Measurements from ENCODE around the gene GALNS. TPM values are rescaled to one million over a fixed set of nuclear protein-coding genes. Genes with fewer than 3 reads are reported as not detected.

Gene GALNS, protein sequence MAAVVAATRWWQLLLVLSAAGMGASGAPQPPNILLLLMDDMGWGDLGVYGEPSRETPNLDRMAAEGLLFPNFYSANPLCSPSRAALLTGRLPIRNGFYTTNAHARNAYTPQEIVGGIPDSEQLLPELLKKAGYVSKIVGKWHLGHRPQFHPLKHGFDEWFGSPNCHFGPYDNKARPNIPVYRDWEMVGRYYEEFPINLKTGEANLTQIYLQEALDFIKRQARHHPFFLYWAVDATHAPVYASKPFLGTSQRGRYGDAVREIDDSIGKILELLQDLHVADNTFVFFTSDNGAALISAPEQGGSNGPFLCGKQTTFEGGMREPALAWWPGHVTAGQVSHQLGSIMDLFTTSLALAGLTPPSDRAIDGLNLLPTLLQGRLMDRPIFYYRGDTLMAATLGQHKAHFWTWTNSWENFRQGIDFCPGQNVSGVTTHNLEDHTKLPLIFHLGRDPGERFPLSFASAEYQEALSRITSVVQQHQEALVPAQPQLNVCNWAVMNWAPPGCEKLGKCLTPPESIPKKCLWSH
- total RNA-seq: 28.5 and 55.0 TPM in 2 replicates

DNA sequence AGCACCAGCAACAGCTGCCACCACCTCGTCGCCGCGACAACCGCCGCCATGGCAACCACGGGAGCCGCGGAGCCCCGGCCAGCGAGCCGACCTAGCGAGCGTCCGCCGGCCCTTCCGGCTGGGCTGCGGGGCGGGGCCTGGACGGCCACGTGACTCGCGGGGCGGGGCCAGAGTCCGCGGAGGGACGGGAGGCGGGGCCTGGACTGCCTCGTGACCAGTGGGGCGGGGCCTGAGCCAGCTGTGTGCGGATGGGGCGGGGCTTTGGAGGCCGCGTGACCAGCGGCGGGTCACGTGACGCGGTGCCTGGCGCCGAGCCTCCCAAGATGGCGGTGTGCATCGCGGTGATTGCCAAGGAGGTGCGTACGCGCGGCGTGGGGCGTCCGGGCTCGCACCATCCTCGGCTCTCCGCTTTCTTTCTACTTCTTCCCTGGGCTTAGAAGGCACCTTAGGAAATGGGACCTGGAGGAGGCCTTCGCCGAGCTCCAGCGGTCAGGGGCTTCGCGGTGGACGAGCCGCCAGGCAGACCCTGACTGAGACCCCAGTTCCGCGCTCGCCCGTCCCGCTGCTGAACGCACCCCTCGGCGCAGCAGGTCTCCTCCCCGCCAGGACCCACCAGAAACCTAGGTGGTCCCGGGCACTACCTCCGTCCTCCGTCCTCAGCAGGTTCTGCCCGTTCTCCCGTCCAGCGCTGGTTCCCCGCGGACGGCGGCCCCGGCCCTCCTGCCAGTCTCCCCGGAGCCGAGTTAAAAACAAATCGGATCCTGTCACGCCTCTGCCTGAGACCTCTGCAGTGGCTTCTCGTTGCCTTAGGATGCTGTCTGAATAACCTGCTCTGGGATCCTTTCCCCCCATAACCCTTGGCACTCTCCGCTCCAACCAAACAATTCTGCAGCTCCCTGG lies at the start of gene GALNS, which contains the start of gene TRAPPC2L:
GALNS (minus strand) TSS at position 120 of the 900 bp plus-strand sequence; CDS start at position 50, 70 bp downstream.
TRAPPC2L (plus strand) TSS at position 300 of the 900 bp plus-strand sequence; CDS start at position 324, 24 bp downstream.

DNA sequence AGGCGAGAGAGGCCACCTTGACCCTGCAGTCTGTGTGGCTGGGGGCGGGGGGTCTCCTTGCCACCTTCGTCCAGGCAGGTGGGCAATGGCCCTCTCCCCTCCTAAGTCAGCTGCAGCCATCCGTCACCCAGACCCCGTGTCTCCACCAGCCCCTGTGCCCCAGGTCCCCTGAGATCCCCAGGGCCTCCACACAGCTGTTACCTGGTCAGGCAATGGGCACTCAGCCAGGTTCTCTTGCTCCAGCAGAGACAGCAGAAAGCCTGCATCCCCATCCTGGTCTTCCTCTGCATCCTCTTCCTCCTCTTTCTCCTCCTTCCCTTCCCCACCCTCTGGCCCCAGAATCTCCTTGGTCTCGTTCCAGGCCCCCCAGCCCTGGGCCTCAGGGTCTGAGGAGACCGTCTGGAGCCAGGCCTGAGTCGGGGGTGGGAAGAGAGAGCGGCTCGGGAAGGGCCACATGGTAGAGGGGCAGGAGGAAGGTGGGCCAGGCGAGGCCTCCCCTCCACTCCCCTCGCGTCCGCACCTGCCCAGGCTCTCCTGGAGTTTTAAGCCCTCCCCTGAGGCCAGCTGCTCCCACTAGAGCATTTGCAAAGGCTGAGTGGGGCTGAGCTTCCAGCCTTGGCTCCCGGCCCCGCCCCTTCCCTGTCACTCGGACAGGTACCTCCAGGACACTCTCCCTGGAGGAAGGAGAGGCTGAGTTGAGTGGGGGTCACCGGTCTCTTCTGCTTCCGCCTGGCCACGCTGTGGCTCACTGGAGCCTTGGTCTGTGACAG lies 9.6 kb upstream of the GALNS start, which contains the start of gene PABPN1L:
PABPN1L (minus strand) TSS at position 510 of the 770 bp plus-strand sequence; CDS start at position 456, 54 bp downstream.

DNA sequence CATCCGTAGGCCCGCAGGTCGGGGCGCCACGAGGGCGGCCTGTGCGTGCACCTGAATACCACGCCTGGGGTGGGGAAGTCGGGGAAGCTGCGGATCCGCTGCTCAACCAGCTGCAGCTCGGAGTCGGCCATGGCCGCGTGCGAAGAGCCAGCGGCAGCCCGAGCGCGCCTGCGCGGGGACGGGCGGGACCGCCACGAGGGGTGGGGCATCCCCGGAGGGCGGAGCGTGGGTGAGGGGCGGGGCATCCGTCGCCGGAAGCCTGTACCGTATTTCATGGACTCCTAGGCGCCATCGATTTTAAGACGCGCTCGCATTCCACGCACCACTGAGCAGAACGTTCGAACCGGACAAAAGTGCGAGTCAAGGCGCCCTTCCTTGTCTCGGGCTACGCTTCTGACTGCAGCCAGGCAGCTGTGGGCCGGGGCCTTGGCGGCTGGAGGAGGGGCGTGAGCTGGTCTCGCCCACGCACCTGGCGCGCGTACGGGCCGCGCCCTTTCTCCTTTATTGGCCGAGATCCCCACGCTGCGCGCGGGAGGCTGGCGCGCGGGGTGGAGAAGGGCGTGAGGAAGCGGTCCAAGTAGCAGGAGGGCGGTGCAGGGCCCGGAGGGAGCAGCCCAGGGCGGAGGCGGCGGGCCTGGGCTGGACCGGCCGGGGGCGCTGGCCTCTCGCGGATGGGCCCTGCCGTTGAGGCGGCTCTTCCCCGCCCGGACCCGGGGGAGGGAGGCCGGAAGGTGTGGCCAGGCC lies 44.8 kb downstream of the GALNS start, which contains the start of gene APRT:
APRT (minus strand) TSS at position 160 of the 744 bp plus-strand sequence; CDS start at position 131, 29 bp downstream.

DNA sequence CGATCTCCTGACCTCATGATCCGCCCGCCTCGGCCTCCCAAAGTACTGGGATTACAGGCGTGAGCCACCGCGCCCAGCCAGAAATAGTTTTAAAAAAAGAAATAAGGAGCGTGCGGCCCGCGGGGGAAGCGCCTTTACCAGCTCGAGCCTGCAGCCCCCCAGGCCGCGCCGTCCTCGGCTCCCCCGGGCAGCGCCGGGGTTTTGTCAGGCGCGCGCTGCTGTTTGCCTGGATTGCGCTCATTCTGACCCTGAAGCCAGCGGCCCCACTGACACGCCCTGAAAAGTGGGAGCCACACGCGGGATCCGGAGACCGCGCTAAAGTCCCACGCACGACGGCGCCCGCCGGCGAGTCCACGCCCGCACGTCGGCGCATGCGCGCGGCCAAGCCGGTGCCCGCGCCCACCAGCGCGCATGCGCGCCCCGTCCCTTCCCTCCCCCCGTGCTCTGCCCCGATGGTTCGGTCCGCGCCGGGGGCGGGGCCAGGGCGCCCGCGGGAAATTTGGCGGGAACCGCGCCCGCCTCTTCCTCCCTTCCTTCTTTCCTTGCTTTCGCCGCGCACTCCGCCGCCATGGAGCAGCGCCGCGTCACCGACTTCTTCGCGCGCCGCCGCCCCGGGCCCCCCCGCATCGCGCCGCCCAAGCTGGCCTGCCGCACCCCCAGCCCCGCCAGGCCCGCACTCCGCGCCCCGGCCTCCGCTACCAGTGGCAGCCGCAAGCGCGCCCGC lies 53.3 kb downstream of the GALNS start, which contains the start of gene CDT1:
CDT1 (plus strand) TSS at position 526 of the 724 bp plus-strand sequence; CDS start at position 569, 43 bp downstream.

DNA sequence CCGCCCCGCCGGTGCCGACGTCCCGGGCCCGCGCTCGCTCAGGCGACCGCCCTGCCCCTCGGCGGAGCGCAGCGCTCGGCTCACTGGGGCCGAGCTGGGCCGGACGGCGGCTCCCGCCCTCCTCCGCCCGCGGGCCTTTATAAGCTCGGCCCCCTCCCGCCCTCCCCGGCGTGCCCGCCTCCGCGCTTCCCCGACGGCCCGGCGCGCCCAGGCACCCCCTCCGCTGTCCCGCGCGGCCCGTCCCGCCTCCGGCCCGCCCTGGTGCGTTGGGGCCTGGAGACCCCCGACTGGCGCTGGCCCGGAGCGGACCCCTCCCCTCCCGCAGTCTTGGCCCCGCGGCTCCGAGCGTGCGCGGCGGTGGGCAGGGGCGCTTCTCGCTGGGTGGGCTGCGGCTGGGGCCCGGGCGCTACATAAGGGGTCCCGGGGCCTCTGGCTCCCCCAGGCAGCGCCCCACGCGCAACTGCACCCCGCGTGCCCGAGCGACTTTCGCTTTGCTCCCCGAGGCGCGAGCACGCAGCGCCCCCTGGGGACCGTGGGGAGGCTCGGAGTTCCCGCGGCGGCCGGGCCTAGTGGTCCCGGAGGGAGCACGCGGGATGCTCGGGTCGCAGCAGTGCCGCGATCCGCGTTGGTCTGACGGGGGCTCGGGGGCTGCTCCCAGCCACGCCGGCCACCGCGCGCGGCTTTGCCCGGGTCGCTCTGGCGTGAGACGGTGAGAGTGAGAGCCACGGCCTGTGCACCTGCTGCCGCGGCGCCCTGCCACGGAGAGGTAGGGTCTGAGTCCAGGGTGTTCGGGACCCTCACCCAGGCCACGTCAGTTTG lies 71.4 kb downstream of the GALNS start, which contains the start of gene PIEZO1:
PIEZO1 (minus strand) TSS at position 115 of the 819 bp plus-strand sequence. CDS start 256 bp downstream, outside the sequence.

Other genes with a start within 250 kb of the GALNS start
- gene IL17C, start 218.4 kb downstream of the GALNS start, total RNA-seq: 0.39 TPM in 1 of 2 replicates, not detected in the other
- 132 and 272 TPM in 2 replicates for gene CYBA, start 205.9 kb downstream of the GALNS start, total RNA-seq
- gene MVD, start 193.9 kb downstream of the GALNS start, total RNA-seq: 21.6 and 69.7 TPM in 2 replicates
- gene SNAI3, start 170.4 kb downstream of the GALNS start, total RNA-seq: not detected in 2 replicates
- gene RNF166, start 150.5 kb downstream of the GALNS start, total RNA-seq: 5.1 and 11.1 TPM in 2 replicates
- gene CTU2, start 150.4 kb downstream of the GALNS start, total RNA-seq: 10.2 and 13.0 TPM in 2 replicates
- gene PIEZO1, start 71.7 kb downstream of the GALNS start, total RNA-seq: 229 and 537 TPM in 2 replicates
- gene CDT1, start 53.2 kb downstream of the GALNS start, total RNA-seq: 11.6 and 11.8 TPM in 2 replicates
- 36.1 and 60.5 TPM in 2 replicates for gene APRT, start 45.0 kb downstream of the GALNS start, total RNA-seq
- gene TRAPPC2L, start 180 bp upstream of the GALNS start, total RNA-seq: 26.7 and 27.5 TPM in 2 replicates
- gene PABPN1L, start 9.7 kb upstream of the GALNS start, total RNA-seq: not detected in 2 replicates
- not detected in 2 replicates for gene CBFA2T3, start 120.3 kb upstream of the GALNS start, total RNA-seq
- 16.5 and 22.3 TPM in 2 replicates for gene ACSF3, start 236.9 kb upstream of the GALNS start, total RNA-seq

All from placental epithelial cell (primary cell).